HCT116 (cell line): ENCODE data around the gene FAM124B. TPM values are rescaled to one million over a fixed set of nuclear protein-coding genes. Genes with fewer than 3 reads are reported as not detected.

ENCODE experiments used
- ATAC-seq: fragments of 200-7000 bp; cut with Tn5 transposase; 2 replicates; pipeline ENCODE4 v1.9.1; 2020; ENCODE audit warnings: mild to moderate bottlenecking, moderate library complexity
- BruUV-seq: library from RNA; stranded (reverse); fragments of 400-500 nt; replicated peaks from 2 replicates; lab custom pipeline; 2021; lab: Mats Ljungman, UMichigan
- CTCF ChIA-PET: fragments of 300-600 bp; sonication (Branson Sonifier 250); formaldehyde crosslinking; loops from one replicate; lab custom pipeline; 2021; ENCODE audit warnings: antibody characterized with exemption; lab: Charles Lee
- POLR2A ChIA-PET: fragments of 300-600, 350-600 bp; sonication (Branson Sonifier 250); formaldehyde crosslinking; loops from one replicate; lab custom pipeline; 2021; ENCODE audit warnings: antibody characterized with exemption; lab: Charles Lee
- RAD21 ChIA-PET, 2 experiments: fragments of 300-600 bp; sonication (Branson Sonifier 250); formaldehyde crosslinking; loops; one replicate each; lab custom pipeline; 2023; ENCODE audit warnings: low total read pairs in 2 of 2; ENCODE audit not compliant: uncharacterized antibody in 2 of 2, unreplicated experiment in 2 of 2, low non-redundant PET in 1 of 2; lab: Charles Lee
- DNase-seq: peaks from one replicate; pipeline ENCODE4 v3.0.0-alpha.2; 2010; ENCODE audit warnings: low read depth, low spot score
- H2AFZ ChIP-seq: fragments of 200-600 bp; shearing (Covaris generic), sonication (generic); 2 replicates; pipeline ENCODE4 v1.6.1; 2017; ENCODE audit warnings: low read depth, mixed run types, mixed read lengths, antibody characterized with exemption, low read length; ENCODE audit not compliant: poor library complexity, severe bottlenecking
- H3K27ac ChIP-seq: 2 replicates; pipeline ENCODE4 v1.5.1; 2012; ENCODE audit warnings: low read depth, low read length
- H3K27me3 ChIP-seq: fragments of 200-600 bp; sonication (generic); 2 replicates; pipeline ENCODE4 v1.6.1; 2016; ENCODE audit warnings: mixed run types, low read length, mixed read lengths; ENCODE audit not compliant: insufficient read depth
- H3K36me3 ChIP-seq, 2 experiments: fragments of 200-500 bp in 1 of 2; fragments of 200-600 bp in 1 of 2; sonication (Bioruptor generic) in 1 of 2; sonication (generic) in 1 of 2; 2 replicates each; pipeline versions ENCODE4 v1.5.1 to v1.6.1; 2014 to 2016; ENCODE audit warnings: low read length in 2 of 2, inconsistent platforms in 1 of 2, mixed read lengths in 1 of 2, mixed run types in 1 of 2; ENCODE audit not compliant: insufficient read depth in 2 of 2, control insufficient read depth in 1 of 2
- H3K4me1 ChIP-seq, 2 experiments: fragments of 200-600 bp in 1 of 2; sonication (generic) in 1 of 2; 2 replicates each; pipeline versions ENCODE4 v1.5.1 to v1.6.1; 2012 to 2017; ENCODE audit warnings: low read length in 2 of 2, inconsistent platforms in 1 of 2, mild to moderate bottlenecking in 1 of 2, mixed read lengths in 1 of 2, mixed run types in 1 of 2, moderate library complexity in 1 of 2; ENCODE audit not compliant: insufficient read depth in 2 of 2, control insufficient read depth in 1 of 2
- H3K4me2 ChIP-seq: fragments of 200-600 bp; sonication (generic); 2 replicates; pipeline ENCODE4 v1.6.1; 2017; ENCODE audit warnings: mixed run types, low read length, mixed read lengths
- H3K4me3 ChIP-seq, 2 experiments: fragments of 200-600 bp in 1 of 2; sonication (generic) in 1 of 2; replicated peaks in 1 of 2; 2 replicates each; pipeline ENCODE4 v1.5.1; 2011 to 2016; ENCODE audit warnings: low read length in 2 of 2, control low read depth in 1 of 2, low read depth in 1 of 2, mild to moderate bottlenecking in 1 of 2, mixed read lengths in 1 of 2, mixed run types in 1 of 2
- H3K79me2 ChIP-seq: fragments of 200-600 bp; sonication (generic); 2 replicates; pipeline ENCODE4 v1.6.1; 2017; ENCODE audit warnings: mild to moderate bottlenecking, mixed run types, low read length, moderate library complexity, mixed read lengths; ENCODE audit not compliant: insufficient read depth
- H3K9ac ChIP-seq: fragments of 200-600 bp; sonication (generic); 2 replicates; pipeline ENCODE4 v1.6.1; 2016; ENCODE audit warnings: low read length, mixed read lengths
- H3K9me2 ChIP-seq: fragments of 200-600 bp; sonication (generic), shearing (Covaris generic); 2 replicates; pipeline ENCODE4 v1.6.1; 2017; ENCODE audit warnings: mixed run types, mild to moderate bottlenecking, moderate library complexity; ENCODE audit not compliant: insufficient read depth
- H3K9me3 ChIP-seq, 2 experiments: fragments of 200-500 bp in 1 of 2; fragments of 200-600 bp in 1 of 2; sonication (Bioruptor generic) in 1 of 2; sonication (generic) in 1 of 2; 2 replicates each; pipeline ENCODE4 v1.6.1; 2014 to 2017; ENCODE audit warnings: low read length in 2 of 2, mixed read lengths in 2 of 2, inconsistent platforms in 1 of 2, low read depth in 1 of 2, mild to moderate bottlenecking in 1 of 2, mixed run types in 1 of 2, moderate library complexity in 1 of 2; ENCODE audit not compliant: control insufficient read depth in 1 of 2, insufficient read depth in 1 of 2
- H4K20me1 ChIP-seq: fragments of 200-600 bp; sonication (generic), shearing (Covaris generic); 2 replicates; pipeline ENCODE4 v1.6.1; 2017; ENCODE audit warnings: mixed run types, mild to moderate bottlenecking, moderate library complexity; ENCODE audit not compliant: insufficient read depth
- CBX3 ChIP-seq: IDR thresholded peaks from 2 replicates; pipeline ENCODE4 v1.6.1; 2012; ENCODE audit warnings: low read depth
- CEBPB ChIP-seq: IDR thresholded peaks from 2 replicates; pipeline ENCODE4 v1.6.1; 2012; ENCODE audit warnings: low read depth
- EGR1 ChIP-seq: IDR thresholded peaks from 2 replicates; pipeline ENCODE4 v1.6.1; 2012; ENCODE audit warnings: low read depth
- EZH2 ChIP-seq: fragments of 200-600 bp; sonication (generic); IDR thresholded peaks from 2 replicates; pipeline ENCODE4 v1.6.1; 2017; ENCODE audit warnings: antibody characterized with exemption, mixed run types
- JUND ChIP-seq: IDR thresholded peaks from 2 replicates; pipeline ENCODE4 v1.6.1; 2012
- POLR2A ChIP-seq: IDR thresholded peaks from 2 replicates; pipeline ENCODE4 v1.7.0; 2011; ENCODE audit warnings: borderline replicate concordance; ENCODE audit not compliant: insufficient read depth, insufficient read length; ENCODE audit errors: extremely low read depth
- POLR2AphosphoS5 ChIP-seq: IDR thresholded peaks from 2 replicates; pipeline ENCODE4 v1.6.1; 2011; ENCODE audit warnings: mild to moderate bottlenecking, low read depth, low read length, moderate library complexity
- SIN3A ChIP-seq: IDR thresholded peaks from 2 replicates; pipeline ENCODE4 v1.6.1; 2012; ENCODE audit warnings: low read depth
- SP1 ChIP-seq: IDR thresholded peaks from 2 replicates; pipeline ENCODE4 v1.6.1; 2012; ENCODE audit warnings: low read depth
- SRF ChIP-seq: IDR thresholded peaks from 2 replicates; pipeline ENCODE4 v1.6.1; 2012; ENCODE audit warnings: low read depth
- ZFX ChIP-seq: fragments of 450-650 bp; IDR thresholded peaks from 2 replicates; pipeline ENCODE4 v1.6.1; 2017
- ZNF274 ChIP-seq: fragments of 200-500 bp; sonication (Bioruptor generic); IDR thresholded peaks from 2 replicates; pipeline ENCODE4 v1.6.1; 2014; ENCODE audit warnings: mild to moderate bottlenecking, low read depth, low read length, inconsistent platforms
- intact Hi-C: fragments of 100-400 bp; cut with micrococcal nuclease; formaldehyde crosslinking; loops from 2 replicates; pipeline ENCODE4 v1.10.0; 2022
- total RNA-seq: library from RNA; stranded (reverse); gene quantifications from one replicate; pipeline ENCODE4 v1.2.1, GENCODE V29; 2021; ENCODE audit not compliant: unreplicated experiment
- TF ChIP-seq, protein P1 (sequence below): IDR thresholded peaks from 2 replicates; pipeline ENCODE4 v1.6.1; 2012
- TF ChIP-seq, protein P2 (sequence below): IDR thresholded peaks from 2 replicates; pipeline ENCODE4 v1.6.1; 2012; ENCODE audit warnings: low read depth
- TF ChIP-seq, protein P3 (sequence below): IDR thresholded peaks from 2 replicates; pipeline ENCODE4 v1.6.1; 2012

Gene FAM124B
- total RNA-seq, 1 experiment from 2014 or later: not detected

DNA sequence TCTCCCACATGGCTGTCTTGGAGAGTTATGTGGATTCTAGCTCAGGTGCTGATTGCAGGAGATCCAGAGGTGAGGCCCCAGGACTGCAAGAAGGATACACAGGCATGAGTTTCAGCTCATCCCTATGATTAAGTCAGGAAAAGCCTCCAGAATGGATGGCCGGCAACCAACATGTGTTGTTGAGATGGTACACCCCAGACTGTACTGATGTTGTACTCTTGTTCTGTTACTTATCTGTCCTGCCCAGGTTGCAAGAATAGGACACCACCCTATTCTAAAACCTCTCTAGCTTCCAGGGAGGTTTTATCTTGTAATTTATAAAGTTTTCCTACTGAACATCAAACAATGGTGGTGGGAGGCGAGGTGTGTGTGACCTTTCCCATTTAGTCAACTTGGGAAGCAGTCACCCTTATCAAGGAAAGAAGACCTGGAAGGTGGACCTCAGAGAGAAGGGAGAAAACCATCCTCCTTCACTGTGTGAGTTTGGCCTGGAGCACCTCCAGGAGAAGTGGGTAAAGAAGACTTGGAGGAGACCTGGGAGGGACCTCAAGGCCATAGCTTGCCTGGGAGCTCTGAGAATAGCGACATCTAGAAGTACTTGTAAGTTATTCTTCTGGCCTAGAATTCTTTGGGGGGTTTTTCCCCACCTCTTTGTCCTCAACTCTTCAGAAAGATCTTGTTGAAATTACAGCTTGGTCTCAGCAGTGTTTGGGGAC, 8.6 kb downstream of the FAM124B start:
- ChIA-PET POLR2A (no interaction called here), RAD21 (interaction anchor here in 1 of 2 experiments (0.6 kb wide), 1 partner anchor 599 kb away, joined by 3 read pairs; no protein-coding TSS in a partner anchor), CTCF (no interaction called here)
- DNase-seq (no peak), ATAC-seq (no peak)
- Histone ChIP-seq H3K27ac (no peak overlapping the region), H3K4me1 (no peaks in the 10 kb centered on the region), H3K36me3 (no peaks in the 10 kb centered on the region), H3K4me3 (no peak overlapping the region), H3K4me2 (no peak overlapping the region), H3K79me2 (no peaks in the 10 kb centered on the region), H3K9me2 (no peaks in the 10 kb centered on the region), H2AFZ (no peak overlapping the region), H3K27me3 (no peaks in the 10 kb centered on the region), H3K9ac (no peak overlapping the region), H3K9me3 (no peaks in the 10 kb centered on the region), H4K20me1 (no peaks in the 10 kb centered on the region)
- intact Hi-C loops: no loop called here
- TF ChIP-seq POLR2A (no peak), ZFX (no peak), SIN3A (no peak), SP1 (no peak), CBX3 (no peak), JUND (no peak), ZNF274 (no peak), EGR1 (no peak), SRF (no peak), EZH2 (no peak), CEBPB (no peak), POLR2AphosphoS5 (no peak)
- TF ChIP-seq, protein P1, sequence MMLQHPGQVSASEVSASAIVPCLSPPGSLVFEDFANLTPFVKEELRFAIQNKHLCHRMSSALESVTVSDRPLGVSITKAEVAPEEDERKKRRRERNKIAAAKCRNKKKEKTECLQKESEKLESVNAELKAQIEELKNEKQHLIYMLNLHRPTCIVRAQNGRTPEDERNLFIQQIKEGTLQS: no peak
- TF ChIP-seq, protein P2, sequence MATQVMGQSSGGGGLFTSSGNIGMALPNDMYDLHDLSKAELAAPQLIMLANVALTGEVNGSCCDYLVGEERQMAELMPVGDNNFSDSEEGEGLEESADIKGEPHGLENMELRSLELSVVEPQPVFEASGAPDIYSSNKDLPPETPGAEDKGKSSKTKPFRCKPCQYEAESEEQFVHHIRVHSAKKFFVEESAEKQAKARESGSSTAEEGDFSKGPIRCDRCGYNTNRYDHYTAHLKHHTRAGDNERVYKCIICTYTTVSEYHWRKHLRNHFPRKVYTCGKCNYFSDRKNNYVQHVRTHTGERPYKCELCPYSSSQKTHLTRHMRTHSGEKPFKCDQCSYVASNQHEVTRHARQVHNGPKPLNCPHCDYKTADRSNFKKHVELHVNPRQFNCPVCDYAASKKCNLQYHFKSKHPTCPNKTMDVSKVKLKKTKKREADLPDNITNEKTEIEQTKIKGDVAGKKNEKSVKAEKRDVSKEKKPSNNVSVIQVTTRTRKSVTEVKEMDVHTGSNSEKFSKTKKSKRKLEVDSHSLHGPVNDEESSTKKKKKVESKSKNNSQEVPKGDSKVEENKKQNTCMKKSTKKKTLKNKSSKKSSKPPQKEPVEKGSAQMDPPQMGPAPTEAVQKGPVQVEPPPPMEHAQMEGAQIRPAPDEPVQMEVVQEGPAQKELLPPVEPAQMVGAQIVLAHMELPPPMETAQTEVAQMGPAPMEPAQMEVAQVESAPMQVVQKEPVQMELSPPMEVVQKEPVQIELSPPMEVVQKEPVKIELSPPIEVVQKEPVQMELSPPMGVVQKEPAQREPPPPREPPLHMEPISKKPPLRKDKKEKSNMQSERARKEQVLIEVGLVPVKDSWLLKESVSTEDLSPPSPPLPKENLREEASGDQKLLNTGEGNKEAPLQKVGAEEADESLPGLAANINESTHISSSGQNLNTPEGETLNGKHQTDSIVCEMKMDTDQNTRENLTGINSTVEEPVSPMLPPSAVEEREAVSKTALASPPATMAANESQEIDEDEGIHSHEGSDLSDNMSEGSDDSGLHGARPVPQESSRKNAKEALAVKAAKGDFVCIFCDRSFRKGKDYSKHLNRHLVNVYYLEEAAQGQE: no peak
- TF ChIP-seq, protein P3, sequence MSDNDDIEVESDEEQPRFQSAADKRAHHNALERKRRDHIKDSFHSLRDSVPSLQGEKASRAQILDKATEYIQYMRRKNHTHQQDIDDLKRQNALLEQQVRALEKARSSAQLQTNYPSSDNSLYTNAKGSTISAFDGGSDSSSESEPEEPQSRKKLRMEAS: no peak
- BruUV-seq: no TSS peak
